Measurements from ENCODE around the gene NOP14.

GRCh38 chr4:2908686-2909085 is 54.5 kb downstream of the NOP14 start:
- TF ChIP-seq CTCF (IDR thresholded peaks at IDR 0.05), result no peak
- no peak for TF ChIP-seq POLR2A (IDR thresholded peaks at IDR 0.05)
